ENCODE measurements around the gene ZDHHC7. TPM values are rescaled to one million over a fixed set of nuclear protein-coding genes. Genes with fewer than 3 reads are reported as not detected.

The ZDHHC7 gene
- total RNA-seq, 4 donors from 2014 or later = 45.6 to 68.8 (median 54.3) TPM

- no peak overlapping the region for H3K27ac ChIP-seq (replicated peaks in 1 of 4)
- 78% methylated on average over 18 of the region's 19 CpGs for WGBS
- peaks cover 0 to 12% (median 10%) of the 10 kb centered on the region in 4 donors for H3K4me1 ChIP-seq
- DNase-seq (ENCODE audit: extremely low spot score) = no peak
- H3K4me3 ChIP-seq = no peak overlapping the region
- H3K9me3 ChIP-seq = no peaks in the 10 kb centered on the region
- no peaks in the 10 kb centered on the region for H3K36me3 ChIP-seq
- no peaks in the 10 kb centered on the region for H3K27me3 ChIP-seq
- intact Hi-C loops (cut with DNase I) = no loop called here
- TF ChIP-seq POLR2A (IDR thresholded peaks at IDR 0.05; ENCODE audit: low read depth) (no peak), POLR2AphosphoS5 (IDR thresholded peaks at IDR 0.05) (no peak), CTCF (IDR thresholded peaks at IDR 0.05) (no peak), EP300 (IDR thresholded peaks at IDR 0.05) (no peak)
These were observed 7.3 kb upstream of the ZDHHC7 start for GRCh38 chr16:85018529-85019236.

GRCh38 chr16:85017633-85018032, 6.3 kb upstream of the ZDHHC7 start:
- TF ChIP-seq POLR2A (IDR thresholded peaks at IDR 0.05; ENCODE audit: low read depth) = no peak
- TF ChIP-seq EP300 (IDR thresholded peaks at IDR 0.05) = no peak
- no peak for TF ChIP-seq CTCF (IDR thresholded peaks at IDR 0.05)
- TF ChIP-seq POLR2AphosphoS5 (IDR thresholded peaks at IDR 0.05) = no peak
- Histone ChIP-seq H3K4me3 (no peak overlapping the region), H3K9me3 (no peaks in the 10 kb centered on the region), H3K27me3 (no peaks in the 10 kb centered on the region), H3K4me1 (peaks cover 0 to 12% (median 10%) of the 10 kb centered on the region in 4 donors), H3K27ac (replicated peaks in 1 of 4) (no peak overlapping the region), H3K36me3 (no peaks in the 10 kb centered on the region)
- DNase-seq (ENCODE audit: extremely low spot score) = no peak
- WGBS = 83% methylated on average over 8 of the region's 8 CpGs
- intact Hi-C loops (cut with DNase I) = no loop called here

GRCh38 chr16:85017151-85017550, 5.8 kb upstream of the ZDHHC7 start:
- no peaks in the 10 kb centered on the region for H3K36me3 ChIP-seq
- no peaks in the 10 kb centered on the region for H3K27me3 ChIP-seq
- H3K9me3 ChIP-seq = no peaks in the 10 kb centered on the region
- no peak overlapping the region for H3K4me3 ChIP-seq
- TF ChIP-seq EP300 (IDR thresholded peaks at IDR 0.05) = no peak
- no peak for TF ChIP-seq CTCF (IDR thresholded peaks at IDR 0.05)
- no peak for TF ChIP-seq POLR2AphosphoS5 (IDR thresholded peaks at IDR 0.05)
- no peak for TF ChIP-seq POLR2A (IDR thresholded peaks at IDR 0.05; ENCODE audit: low read depth)
- WGBS = 66% methylated on average over 4 of the region's 4 CpGs
- intact Hi-C loops (cut with DNase I) = no loop called here
- H3K27ac ChIP-seq (replicated peaks in 1 of 4) = no peak overlapping the region
- H3K4me1 ChIP-seq = peaks cover 1 to 17% (median 12%) of the 10 kb centered on the region in 4 donors
- DNase-seq (ENCODE audit: extremely low spot score) = no peak

GRCh38 chr16:85015481-85016187, 4.3 kb upstream of the ZDHHC7 start:
- intact Hi-C loops (cut with DNase I) = no loop called here

More at GRCh38 chr16:85015481-85016187, 4.3 kb upstream of the ZDHHC7 start:
- no peak overlapping the region for H3K4me3 ChIP-seq
- DNase-seq (ENCODE audit: extremely low spot score) = no peak
- TF ChIP-seq POLR2A (IDR thresholded peaks at IDR 0.05; ENCODE audit: low read depth) (no peak), POLR2AphosphoS5 (IDR thresholded peaks at IDR 0.05) (no peak), CTCF (IDR thresholded peaks at IDR 0.05) (no peak), EP300 (IDR thresholded peaks at IDR 0.05) (no peak)
- peaks cover 5 to 26% (median 18%) of the 10 kb centered on the region in 4 donors for H3K4me1 ChIP-seq
- H3K27ac ChIP-seq (replicated peaks in 1 of 4) = no peak overlapping the region
- H3K27me3 ChIP-seq = no peaks in the 10 kb centered on the region
- 88% methylated on average over 5 of the region's 5 CpGs for WGBS
- H3K9me3 ChIP-seq = no peaks in the 10 kb centered on the region
- H3K36me3 ChIP-seq = no peaks in the 10 kb centered on the region
